ENCODE results near the gene TRIO. TPM values are rescaled to one million over a fixed set of nuclear protein-coding genes. Genes with fewer than 3 reads are reported as not detected.

TRIO gene
- total and polyA plus RNA-seq, 2 experiments from 2014 or later, result 18.5 to 78.2 TPM

DNA sequence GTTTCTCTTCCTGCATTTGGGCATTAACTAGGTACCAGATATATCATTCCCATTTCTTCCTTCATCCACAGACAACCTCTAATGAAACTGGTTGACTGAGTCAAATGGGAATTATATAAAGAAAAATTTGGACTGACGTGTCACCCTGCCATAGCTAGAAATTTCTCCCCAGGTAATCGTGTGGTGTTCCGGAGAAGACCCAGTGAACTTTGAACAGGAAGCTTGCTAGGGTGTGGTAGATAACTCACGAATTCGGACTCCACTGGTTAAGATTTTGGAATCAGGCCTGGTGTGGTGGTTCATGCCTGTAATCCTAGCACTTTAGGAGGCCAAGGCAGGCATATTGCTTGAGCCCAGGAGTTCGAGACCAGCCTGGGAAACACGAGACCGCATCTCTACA, 324.1 kb downstream of the TRIO start:
- Histone ChIP-seq H3K9me3 (ENCODE audit: low read depth) (no peaks in the 10 kb centered on the region), H3K4me2 (no peak overlapping the region), H3K79me2 (no peaks in the 10 kb centered on the region), H3K4me3 (no peak overlapping the region), H3K36me3 (replicated peaks; ENCODE audit: insufficient read depth, low read depth) (no peaks in the 10 kb centered on the region), H3K9me2 (replicated peaks; ENCODE audit: insufficient read depth) (no peaks in the 10 kb centered on the region), H4K20me1 (ENCODE audit: insufficient read depth, poor library complexity, severe bottlenecking) (no peaks in the 10 kb centered on the region), H3K27ac (no peak overlapping the region), H2AFZ (no peak overlapping the region), H3K27me3 (no peaks in the 10 kb centered on the region), H3K4me1 (ENCODE audit: insufficient read depth) (peaks cover 23% of the 10 kb centered on the region)
- TF ChIP-seq, protein P1, sequence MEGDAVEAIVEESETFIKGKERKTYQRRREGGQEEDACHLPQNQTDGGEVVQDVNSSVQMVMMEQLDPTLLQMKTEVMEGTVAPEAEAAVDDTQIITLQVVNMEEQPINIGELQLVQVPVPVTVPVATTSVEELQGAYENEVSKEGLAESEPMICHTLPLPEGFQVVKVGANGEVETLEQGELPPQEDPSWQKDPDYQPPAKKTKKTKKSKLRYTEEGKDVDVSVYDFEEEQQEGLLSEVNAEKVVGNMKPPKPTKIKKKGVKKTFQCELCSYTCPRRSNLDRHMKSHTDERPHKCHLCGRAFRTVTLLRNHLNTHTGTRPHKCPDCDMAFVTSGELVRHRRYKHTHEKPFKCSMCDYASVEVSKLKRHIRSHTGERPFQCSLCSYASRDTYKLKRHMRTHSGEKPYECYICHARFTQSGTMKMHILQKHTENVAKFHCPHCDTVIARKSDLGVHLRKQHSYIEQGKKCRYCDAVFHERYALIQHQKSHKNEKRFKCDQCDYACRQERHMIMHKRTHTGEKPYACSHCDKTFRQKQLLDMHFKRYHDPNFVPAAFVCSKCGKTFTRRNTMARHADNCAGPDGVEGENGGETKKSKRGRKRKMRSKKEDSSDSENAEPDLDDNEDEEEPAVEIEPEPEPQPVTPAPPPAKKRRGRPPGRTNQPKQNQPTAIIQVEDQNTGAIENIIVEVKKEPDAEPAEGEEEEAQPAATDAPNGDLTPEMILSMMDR (IDR thresholded peaks at IDR 0.05; ENCODE audit: poor library complexity), result no peak
- no peak for TF ChIP-seq EZH2phosphoT487 (IDR thresholded peaks at IDR 0.05; ENCODE audit: low read depth, severe bottlenecking, unreplicated experiment)
- TF ChIP-seq EZH2 (IDR thresholded peaks at IDR 0.05; ENCODE audit: borderline replicate concordance), result no peak
- no peak for DNase-seq (ENCODE audit: low spot score)
- 95% methylated on average over 8 of the region's 8 CpGs for WGBS (ENCODE audit: low lambda C conversion rate, missing lambda C conversion rate)

DNA sequence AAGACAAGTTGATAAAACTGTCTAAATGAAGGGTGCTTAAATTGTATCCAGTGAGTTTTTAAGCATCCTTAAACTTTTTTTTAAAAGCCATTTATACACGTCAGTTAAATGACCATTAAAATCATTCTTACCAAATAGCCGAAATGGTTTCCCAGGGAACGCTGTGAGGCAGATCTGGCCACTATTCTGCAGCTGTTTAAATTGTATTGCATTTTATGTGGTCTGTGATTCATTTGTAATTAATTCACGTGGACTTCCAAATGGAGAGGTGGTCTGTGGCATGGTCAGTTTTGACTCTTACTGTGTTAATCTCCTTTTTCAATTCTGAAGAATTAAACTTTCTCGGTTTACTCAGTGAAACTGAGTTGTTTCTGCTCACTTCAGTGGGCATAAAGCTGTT, 324.7 kb downstream of the TRIO start:
- DNase-seq (ENCODE audit: low spot score), result no peak
- no peaks in the 10 kb centered on the region for H3K27me3 ChIP-seq
- no peak overlapping the region for H2AFZ ChIP-seq
- 75% methylated on average over 5 of the region's 5 CpGs for WGBS (ENCODE audit: low lambda C conversion rate, missing lambda C conversion rate)
- TF ChIP-seq, protein P1 (IDR thresholded peaks at IDR 0.05; ENCODE audit: poor library complexity), result no peak
- TF ChIP-seq EZH2phosphoT487 (IDR thresholded peaks at IDR 0.05; ENCODE audit: low read depth, severe bottlenecking, unreplicated experiment), result no peak
- no peaks in the 10 kb centered on the region for H3K79me2 ChIP-seq
- no peak overlapping the region for H3K4me3 ChIP-seq
- H3K27ac ChIP-seq, result no peak overlapping the region
- no peak overlapping the region for H3K4me2 ChIP-seq
- peaks cover 23% of the 10 kb centered on the region for H3K4me1 ChIP-seq (ENCODE audit: insufficient read depth)
- H3K9me2 ChIP-seq (replicated peaks; ENCODE audit: insufficient read depth), result no peaks in the 10 kb centered on the region
- no peaks in the 10 kb centered on the region for H3K9me3 ChIP-seq (ENCODE audit: low read depth)
- no peaks in the 10 kb centered on the region for H4K20me1 ChIP-seq (ENCODE audit: insufficient read depth, poor library complexity, severe bottlenecking)
- no peaks in the 10 kb centered on the region for H3K36me3 ChIP-seq (replicated peaks; ENCODE audit: insufficient read depth, low read depth)

DNA sequence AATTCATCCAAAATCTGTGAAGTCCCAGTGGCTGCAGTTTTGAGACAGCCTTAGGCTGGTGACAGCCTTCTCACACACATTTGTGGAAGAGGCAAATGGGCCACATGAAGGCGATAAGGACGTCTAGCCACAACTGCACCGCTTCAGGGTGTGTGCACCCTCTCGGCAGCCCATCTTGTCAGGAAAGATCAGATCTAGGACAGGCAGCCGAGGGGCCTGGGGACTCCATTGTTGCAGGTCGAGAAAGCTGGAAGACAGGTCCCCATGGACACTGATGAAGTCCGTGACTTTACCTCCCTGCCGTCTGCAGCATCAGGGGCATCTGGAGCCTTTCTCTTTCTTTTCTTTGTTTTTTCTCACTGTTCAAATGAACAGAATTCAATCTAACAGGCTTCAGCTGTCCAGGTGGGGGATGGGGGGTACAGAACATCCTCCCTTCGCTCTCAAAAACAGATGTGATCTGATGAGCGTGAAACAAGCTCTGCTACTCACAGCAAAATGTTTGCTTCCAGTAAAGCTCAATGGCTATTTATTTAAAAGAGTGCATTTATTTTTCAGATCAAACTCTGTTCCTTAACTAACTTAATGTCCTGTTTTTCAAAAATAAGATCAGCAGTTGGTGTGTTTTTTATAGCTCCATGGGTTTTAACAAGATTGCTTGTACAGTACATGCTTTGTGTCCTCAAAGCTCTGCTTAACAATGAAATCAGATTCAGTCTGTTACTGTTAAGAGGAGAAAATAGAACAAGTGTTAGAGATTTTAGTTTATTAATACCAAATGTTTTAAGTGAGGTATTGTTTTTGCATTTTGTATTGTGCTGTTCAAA, 326.6 kb downstream of the TRIO start:
- H2AFZ ChIP-seq, result no peak overlapping the region
- H3K36me3 ChIP-seq (replicated peaks; ENCODE audit: insufficient read depth, low read depth), result no peaks in the 10 kb centered on the region
- H3K79me2 ChIP-seq, result no peaks in the 10 kb centered on the region
- no peaks in the 10 kb centered on the region for H4K20me1 ChIP-seq (ENCODE audit: insufficient read depth, poor library complexity, severe bottlenecking)
- no peaks in the 10 kb centered on the region for H3K9me2 ChIP-seq (replicated peaks; ENCODE audit: insufficient read depth)
- H3K27me3 ChIP-seq, result no peaks in the 10 kb centered on the region
- no peak for TF ChIP-seq EZH2phosphoT487 (IDR thresholded peaks at IDR 0.05; ENCODE audit: low read depth, severe bottlenecking, unreplicated experiment)
- peaks cover 7% of the 10 kb centered on the region for H3K4me1 ChIP-seq (ENCODE audit: insufficient read depth)
- H3K4me2 ChIP-seq, result no peak overlapping the region
- no peak overlapping the region for H3K4me3 ChIP-seq
- DNase-seq (ENCODE audit: low spot score), result no peak
- 62% methylated on average over 10 of the region's 10 CpGs for WGBS (ENCODE audit: low lambda C conversion rate, missing lambda C conversion rate)
- no peaks in the 10 kb centered on the region for H3K9me3 ChIP-seq (ENCODE audit: low read depth)
- H3K27ac ChIP-seq, result no peak overlapping the region

DNA sequence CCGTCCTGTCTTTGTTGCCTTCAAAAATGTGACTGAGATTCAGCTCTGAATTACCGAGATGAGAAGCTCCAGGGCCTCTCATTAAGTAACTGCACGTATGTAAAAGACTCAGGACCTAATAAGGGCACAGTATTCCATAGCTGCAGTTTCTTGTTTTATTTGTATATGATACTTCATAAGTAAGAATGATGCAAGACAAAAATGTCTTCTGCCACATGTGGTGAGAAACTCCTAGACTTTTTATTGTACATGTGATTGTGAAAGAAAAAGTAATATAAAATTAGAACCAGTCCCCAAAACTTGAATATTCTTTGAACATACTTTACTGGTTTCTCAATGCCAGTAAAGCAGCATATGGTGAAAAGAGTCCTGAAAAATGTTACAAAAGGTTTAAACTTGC, 328.4 kb downstream of the TRIO start:
- Histone ChIP-seq H3K9me2 (replicated peaks; ENCODE audit: insufficient read depth) (no peaks in the 10 kb centered on the region), H3K4me3 (no peak overlapping the region), H3K4me1 (ENCODE audit: insufficient read depth) (no peaks in the 10 kb centered on the region), H3K4me2 (no peak overlapping the region), H3K27me3 (no peaks in the 10 kb centered on the region), H3K79me2 (no peaks in the 10 kb centered on the region), H2AFZ (no peak overlapping the region), H4K20me1 (ENCODE audit: insufficient read depth, poor library complexity, severe bottlenecking) (no peaks in the 10 kb centered on the region), H3K27ac (no peak overlapping the region), H3K36me3 (replicated peaks; ENCODE audit: insufficient read depth, low read depth) (no peaks in the 10 kb centered on the region), H3K9me3 (ENCODE audit: low read depth) (no peaks in the 10 kb centered on the region)
- TF ChIP-seq EZH2phosphoT487 (IDR thresholded peaks at IDR 0.05; ENCODE audit: low read depth, severe bottlenecking, unreplicated experiment), result no peak
- TF ChIP-seq EZH2 (IDR thresholded peaks at IDR 0.05; ENCODE audit: borderline replicate concordance), result no peak
- TF ChIP-seq, protein P1 (IDR thresholded peaks at IDR 0.05; ENCODE audit: poor library complexity), result no peak
- no peak for DNase-seq (ENCODE audit: low spot score)
- WGBS (ENCODE audit: low lambda C conversion rate, missing lambda C conversion rate), result 83% methylated on average over 3 of the region's 3 CpGs
